ENCODE data around the gene S100A14. TPM values are rescaled to one million over a fixed set of nuclear protein-coding genes. Genes with fewer than 3 reads are reported as not detected.

The S100A14 gene
- total RNA-seq, 1 donor from 2014 or later = 40.9 TPM

GRCh38 chr1:153638261-153638660 is 22.1 kb upstream of the S100A14 start:
- no peak for DNase-seq

GRCh38 chr1:153636312-153636711 is 20.2 kb upstream of the S100A14 start:
- DNase-seq = no peak

GRCh38 chr1:153635872-153636271 is 19.7 kb upstream of the S100A14 start:
- DNase-seq = no peak

- DNase-seq = peak; percentile 99
Measured at GRCh38 chr1:153633754-153634665, 17.9 kb upstream of the S100A14 start, which contains the start of gene CHTOP. TSS of gene CHTOP (plus strand) at chr1:153634066. CDS start at chr1:153636589, 2,523 bp downstream.

- DNase-seq = no peak
Measured at GRCh38 chr1:153633161-153633753, 17.1 kb upstream of the S100A14 start.

GRCh38 chr1:153631047-153632022 is 15.2 kb upstream of the S100A14 start:
- DNase-seq = no peak

GRCh38 chr1:153630384-153630783 is 14.3 kb upstream of the S100A14 start:
- no peak for DNase-seq

- DNase-seq = no peak
Measured at GRCh38 chr1:153629971-153630370, 13.8 kb upstream of the S100A14 start.

GRCh38 chr1:153629343-153629665 is 13.2 kb upstream of the S100A14 start:
- no peak for DNase-seq

- DNase-seq = no peak
Measured at GRCh38 chr1:153628638-153629342, 12.7 kb upstream of the S100A14 start.

GRCh38 chr1:153627715-153628626 is 11.8 kb upstream of the S100A14 start, which contains the start of gene S100A1:
TSS of gene S100A1 (plus strand) at chr1:153628434. CDS start at chr1:153630522, 2,088 bp downstream.
- DNase-seq = no peak

GRCh38 chr1:153626904-153627714 is 11.0 kb upstream of the S100A14 start, which contains the start of gene S100A13:
TSS of gene S100A13 (minus strand) at chr1:153627505. CDS start at chr1:153626472, 1,033 bp downstream.
- DNase-seq = peak; percentile 93

GRCh38 chr1:153626477-153626903 is 10.4 kb upstream of the S100A14 start:
- DNase-seq = no peak

GRCh38 chr1:153624965-153625611 is 9.0 kb upstream of the S100A14 start:
- DNase-seq = no peak

- DNase-seq = no peak
Measured at GRCh38 chr1:153623101-153623500, 7.0 kb upstream of the S100A14 start.

- DNase-seq = no peak
Measured at GRCh38 chr1:153619171-153619570, 3.0 kb upstream of the S100A14 start.

GRCh38 chr1:153617663-153618062 is 1.5 kb upstream of the S100A14 start:
- DNase-seq = peak; percentile 76

- DNase-seq = peak; percentile 45
Measured at GRCh38 chr1:153616917-153617311, 789 bp upstream of the S100A14 start.

- DNase-seq = no peak
Measured at GRCh38 chr1:153615406-153615805, 719 bp downstream of the S100A14 start.

Data from tongue (tissue), 2 donors.